HG03457 (cell line): Measurements from ENCODE around the gene MED26.

Source experiments
- ATAC-seq: cut with Tn5 transposase; IDR thresholded peaks from one replicate; pipeline ENCODE4 v1.9.1; 2021; ENCODE audit warnings: moderate number of reproducible peaks; ENCODE audit not compliant: unreplicated experiment

MED26 gene

DNA sequence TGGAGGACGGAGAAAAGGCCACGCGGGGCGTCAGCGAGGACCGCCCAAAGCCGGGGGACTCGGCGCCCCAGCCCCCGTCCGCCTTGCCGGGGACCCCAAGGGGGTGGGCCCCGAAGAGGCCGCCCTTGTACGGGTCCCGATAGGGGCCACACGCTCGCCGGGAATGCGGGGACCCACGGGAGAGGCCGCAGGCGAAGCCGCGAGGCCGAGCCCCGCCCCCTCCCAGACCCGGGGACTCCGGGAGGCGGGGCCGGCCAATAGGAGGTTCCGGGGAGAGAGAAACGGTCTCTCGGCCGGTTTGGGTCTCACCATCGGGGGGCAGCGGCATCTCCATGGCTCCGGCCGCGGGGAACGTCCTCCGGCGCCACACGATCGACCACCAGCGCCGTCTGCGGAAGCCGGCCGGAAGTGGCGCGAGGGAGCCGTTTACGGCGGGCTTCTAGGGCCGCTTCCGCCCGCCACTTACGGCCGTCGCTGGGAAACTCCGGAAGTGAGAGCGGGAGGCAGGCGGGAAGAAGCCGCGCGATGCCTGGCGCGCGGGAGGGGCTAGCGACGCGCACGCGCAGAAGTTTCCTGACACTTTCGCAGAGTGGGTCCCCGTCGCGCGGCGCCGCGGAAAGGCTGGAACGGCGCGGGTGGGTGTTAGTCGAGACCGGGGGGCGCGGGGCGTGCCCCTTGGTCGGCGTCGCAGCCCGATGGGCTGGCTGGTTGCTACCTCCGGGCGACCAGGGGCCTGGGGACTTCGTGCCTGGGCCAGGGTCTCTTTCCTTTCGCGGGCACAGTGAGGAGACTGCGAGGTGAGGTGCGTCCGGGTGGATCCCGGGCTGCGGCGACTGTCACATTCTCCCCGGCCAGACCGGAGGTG, 85.7 kb downstream of the MED26 start, which contains the start of gene CHERP:
Gene CHERP (minus strand): TSS at position 393 of the 865 bp plus-strand sequence. CDS start 59 bp downstream, at position 334.
- peak; percentile 66 for ATAC-seq

DNA sequence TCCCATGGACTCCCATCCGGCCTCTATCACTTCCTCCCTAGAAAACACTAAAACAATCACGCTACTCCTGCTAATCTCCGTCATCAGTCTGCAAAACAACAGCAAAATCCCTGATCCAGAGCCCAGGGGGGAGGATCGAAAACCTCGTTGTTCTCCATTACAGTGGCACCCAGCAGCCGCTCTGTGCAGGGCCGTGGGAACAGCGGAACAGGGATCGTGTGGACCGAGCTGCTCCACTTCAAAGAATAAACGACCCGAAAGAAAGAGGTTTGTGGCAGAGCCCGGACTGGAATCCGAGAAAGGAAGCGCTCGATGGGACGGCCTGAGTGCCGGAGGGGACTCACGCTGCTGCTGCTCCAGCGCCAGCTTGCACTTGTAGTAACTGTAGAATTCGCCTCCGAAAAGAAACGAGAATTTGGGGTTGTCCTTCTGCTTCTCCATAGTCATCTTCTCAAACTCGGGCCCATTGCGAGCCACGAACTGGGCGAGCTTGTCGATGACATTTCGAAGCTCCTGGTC, 86.4 kb downstream of the MED26 start:
- no peak for ATAC-seq

DNA sequence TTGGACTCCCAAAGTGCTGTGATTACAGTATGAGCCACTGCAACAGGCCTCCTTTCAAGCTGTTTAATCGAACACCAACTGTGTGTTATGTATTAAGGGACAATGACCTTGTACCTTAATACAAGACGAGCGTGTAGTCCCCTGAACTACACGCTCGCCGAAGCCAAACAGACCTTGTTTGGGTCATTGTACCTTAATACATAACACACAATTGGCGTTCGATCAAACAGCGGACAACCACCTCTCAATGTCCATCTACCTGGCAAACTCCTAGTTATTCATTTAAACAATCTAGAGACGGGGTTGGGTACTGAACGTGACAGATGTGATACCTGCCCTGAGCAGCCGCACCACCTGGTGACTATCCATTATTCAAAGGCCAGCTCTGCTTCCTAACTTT, 87.1 kb downstream of the MED26 start:
- ATAC-seq, result no peak

DNA sequence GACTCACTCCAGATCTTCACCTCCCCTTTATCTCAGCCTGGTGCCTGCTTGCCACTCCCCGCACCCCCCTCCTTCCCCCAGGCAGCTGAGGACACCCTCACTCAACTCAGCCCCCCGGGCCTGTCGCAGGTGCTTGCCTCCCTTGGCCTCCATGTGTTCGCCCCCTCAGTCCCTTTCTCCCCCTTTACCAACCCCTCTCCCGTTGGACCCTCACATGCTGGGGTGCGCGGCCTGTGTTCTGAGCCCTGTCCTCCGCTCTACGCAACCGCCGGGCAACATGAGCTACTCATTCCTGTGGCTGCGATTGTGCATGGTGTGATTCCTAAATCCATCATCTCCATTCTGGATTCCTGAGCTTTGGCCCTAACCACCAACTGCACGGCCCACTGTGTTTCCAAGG, 90.9 kb downstream of the MED26 start:
- ATAC-seq, result no peak

DNA sequence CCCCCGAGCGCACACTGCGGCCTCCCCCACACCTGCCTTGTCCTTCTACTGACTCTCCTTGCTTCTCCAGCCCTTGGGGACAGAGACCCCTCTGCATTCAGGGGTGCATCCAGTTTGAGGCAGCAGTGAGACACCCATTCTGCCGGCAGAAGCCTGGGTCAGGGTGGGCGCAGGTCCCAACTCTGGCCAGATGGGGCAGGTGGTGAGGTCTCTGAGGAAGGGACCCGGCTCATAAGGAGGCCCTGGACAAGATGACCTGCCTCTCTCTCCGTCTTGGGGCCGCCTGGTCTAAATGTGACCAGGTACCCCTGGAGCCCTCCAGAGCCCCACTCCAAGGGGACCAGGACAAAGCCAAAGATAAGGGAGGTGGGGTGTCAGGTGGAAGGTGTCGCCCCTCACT, 91.9 kb downstream of the MED26 start:
- no peak for ATAC-seq

DNA sequence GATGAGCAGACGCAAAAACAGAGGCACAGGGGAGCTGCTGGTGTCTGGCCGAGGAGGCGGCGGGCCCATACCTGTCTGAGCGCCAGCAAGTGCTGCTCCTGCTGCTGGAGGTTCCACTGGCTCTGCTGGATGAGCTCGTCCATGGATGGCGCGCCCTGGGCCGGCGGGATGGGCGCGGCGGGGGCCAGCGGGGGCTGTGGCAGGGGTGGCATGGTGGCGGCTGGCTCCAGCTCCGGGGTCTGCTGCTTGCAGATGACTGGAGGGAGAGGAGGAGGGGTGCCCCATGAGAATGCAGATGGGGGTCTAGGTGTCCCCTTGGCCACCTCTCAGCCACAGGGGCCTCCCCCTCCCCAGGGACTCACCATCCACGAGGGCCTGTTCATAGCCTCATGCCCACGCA, 92.6 kb downstream of the MED26 start:
- no peak for ATAC-seq

DNA sequence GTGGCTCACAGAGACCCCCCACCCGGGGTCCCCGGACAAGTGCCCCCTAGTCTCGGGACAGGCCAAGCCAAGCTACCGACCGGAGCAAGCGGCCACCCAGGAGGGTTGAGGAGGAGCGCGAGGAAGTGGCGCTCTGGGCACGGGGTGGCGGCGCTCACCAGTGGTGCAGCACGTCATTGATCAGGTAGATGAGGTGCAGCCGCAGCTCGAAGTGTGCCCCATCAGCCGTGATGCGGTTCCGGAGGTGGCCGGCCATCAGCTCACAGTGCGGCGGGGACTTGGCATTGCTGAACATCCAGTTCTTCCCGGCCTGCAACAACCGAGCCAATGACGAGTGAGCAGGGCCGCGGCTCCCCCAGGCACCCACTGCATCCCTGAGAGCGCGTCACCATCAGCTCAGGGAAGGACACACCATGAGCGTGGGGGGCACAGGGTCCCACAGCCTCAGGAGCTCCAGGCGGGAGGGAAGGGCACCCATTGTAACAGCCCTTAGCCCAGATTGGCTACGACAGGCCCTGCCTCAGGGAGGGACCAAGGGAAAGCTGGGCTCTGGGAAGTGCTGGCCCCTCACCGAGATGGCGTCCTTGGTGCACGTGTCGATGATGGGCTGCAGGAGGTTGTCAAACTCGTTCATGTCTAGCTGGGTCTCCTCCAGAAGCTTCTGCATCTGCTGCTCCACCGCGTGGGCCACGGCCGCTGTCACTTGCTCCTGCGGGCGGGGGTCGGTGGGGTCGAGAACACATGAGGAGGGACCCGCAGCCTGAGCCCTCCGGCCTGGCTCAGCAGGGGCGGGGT, 95.4 kb downstream of the MED26 start:
- no peak for ATAC-seq

DNA sequence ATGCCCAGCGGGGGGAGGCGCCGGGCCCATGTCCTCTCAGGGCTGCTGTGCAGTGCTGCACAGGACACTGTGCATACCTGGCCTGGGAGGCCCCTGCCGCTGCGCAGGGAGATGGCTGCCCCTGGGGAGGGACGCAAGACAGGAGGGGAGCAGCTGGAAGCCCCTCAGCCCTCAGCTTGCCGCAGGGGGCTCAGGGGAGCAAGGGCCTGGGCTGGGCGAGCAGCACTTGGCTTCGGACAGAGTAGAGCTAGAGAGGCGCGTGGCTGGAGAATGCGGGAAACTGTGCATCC, 96.7 kb downstream of the MED26 start:
- ATAC-seq, result no peak

DNA sequence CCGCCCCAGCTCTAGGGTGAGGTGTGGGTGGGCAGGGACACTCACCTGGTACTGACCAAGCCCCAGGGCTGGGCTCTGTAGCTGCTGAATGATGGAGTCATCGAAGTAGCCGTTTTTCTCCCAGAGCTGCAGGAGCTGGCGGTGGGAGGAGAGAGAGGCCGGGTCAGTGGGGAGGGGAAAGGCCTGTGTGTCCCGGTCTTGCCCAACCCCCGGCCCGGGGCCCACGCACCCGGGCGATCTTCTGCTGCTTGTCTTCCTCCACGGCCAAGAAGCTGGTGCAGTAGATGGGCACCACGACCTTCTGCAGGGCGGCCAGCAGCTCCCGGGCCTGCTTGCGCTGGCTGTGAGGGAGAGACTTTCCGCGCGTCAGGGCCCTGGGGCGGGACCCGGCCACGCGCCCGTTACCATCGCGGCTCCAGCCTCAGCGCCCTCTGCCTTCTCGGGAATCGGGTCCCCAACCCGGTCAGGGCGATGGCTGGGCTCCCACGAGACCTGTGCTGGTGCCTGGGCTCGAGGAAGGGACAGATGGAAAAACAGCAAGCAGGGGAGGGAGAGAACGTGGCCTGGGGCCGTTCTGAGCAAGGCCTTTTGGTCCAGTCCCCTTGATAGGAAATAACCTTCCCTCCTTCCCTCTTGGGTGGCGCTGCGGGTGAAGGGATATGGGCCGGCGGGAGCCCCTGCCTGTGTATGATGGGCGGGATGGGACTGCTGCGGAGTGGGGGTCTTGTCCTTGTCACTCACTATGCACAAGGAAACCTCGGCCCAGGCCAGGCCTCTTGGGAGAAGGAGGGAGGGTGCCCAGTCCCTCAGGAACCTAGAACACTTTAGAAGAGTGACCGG, 97.2 kb downstream of the MED26 start:
- no peak for ATAC-seq

DNA sequence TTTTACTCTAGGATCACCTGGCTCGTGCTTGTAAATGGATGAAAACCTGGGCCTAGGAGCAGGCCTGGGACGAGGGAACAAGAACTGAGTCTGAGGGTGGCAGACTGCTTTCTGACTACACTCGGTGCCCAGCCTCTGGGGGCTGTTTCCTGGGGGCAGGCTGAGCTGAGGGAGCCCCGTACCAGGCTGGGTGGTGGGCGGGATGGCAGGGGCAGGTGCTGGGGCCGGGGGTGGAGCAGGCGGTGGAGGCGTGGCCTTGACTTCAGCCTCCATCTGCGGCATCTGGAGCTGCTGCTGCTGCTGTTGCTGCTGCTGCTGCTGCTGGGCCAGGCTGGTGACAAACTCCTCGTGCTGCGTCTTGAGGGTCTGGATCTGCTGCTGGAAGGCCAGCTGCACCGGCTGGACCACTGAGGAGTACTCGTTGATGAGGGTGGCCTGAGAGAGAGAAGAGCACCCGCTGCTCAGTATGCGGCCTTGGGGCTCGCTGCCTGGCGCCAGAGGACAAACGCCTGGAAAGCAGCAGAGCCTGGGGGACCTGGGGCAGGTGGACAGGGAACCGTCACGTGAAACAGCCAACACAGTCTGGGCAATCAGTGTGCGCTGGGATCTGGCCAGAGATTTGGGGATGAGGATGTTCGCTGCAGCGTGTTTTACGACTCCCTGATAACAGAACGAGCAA, 98.4 kb downstream of the MED26 start:
- ATAC-seq, result no peak

DNA sequence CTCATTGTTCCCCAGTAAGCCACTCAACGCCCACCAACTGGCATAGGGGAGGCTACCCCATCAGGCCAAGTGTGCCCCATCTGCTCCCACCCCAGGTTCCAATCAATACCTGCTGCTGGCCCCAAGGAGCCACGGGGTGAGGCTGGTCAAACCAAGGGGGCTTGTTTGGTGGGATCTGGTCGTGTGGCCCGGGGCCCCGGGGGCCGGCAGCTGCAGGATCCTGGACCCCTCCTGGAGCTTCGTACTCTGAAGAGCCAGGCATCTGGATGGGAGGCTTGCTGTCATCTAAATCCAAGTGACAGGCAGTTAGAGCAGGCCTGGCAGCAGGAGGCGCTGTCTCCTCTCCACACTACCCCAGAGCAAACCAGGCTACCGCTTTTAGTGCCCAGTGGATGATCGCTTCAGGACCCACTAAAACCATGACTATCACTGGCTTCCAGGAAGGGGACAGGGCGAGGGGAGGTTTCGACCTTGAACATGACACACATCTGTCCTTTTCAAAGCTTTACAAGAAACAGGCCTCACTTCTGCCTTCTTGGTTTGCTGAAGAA, 100.0 kb downstream of the MED26 start:
- no peak for ATAC-seq

DNA sequence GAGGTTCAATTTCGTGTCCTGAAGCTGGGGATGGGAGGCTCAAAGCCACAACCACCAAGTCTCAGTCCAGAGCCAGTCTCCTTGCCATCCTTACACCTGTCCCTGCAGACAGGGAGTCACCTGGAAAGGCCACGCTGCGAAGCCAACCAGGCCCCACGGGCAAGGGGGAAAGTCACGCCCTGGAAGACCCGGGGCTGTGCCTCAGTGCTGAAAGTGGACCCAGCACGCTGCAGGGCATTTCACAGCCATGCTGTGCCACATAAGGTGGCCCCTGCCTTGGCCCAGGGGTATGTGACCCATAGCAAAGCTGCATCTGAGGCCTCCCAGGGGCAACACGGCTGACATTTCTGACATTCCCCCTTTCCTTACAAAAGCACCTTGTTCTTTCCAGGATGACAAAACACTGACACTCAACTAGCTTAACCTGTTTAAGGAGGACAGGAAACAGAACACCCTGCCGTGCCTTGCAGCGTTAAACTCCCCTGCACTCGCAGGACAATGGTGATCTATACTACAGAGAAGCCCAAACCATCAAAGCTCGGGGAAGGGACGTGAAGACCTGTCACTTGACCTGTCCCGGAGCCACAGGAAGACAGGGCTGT, 100.6 kb downstream of the MED26 start:
- ATAC-seq, result no peak

DNA sequence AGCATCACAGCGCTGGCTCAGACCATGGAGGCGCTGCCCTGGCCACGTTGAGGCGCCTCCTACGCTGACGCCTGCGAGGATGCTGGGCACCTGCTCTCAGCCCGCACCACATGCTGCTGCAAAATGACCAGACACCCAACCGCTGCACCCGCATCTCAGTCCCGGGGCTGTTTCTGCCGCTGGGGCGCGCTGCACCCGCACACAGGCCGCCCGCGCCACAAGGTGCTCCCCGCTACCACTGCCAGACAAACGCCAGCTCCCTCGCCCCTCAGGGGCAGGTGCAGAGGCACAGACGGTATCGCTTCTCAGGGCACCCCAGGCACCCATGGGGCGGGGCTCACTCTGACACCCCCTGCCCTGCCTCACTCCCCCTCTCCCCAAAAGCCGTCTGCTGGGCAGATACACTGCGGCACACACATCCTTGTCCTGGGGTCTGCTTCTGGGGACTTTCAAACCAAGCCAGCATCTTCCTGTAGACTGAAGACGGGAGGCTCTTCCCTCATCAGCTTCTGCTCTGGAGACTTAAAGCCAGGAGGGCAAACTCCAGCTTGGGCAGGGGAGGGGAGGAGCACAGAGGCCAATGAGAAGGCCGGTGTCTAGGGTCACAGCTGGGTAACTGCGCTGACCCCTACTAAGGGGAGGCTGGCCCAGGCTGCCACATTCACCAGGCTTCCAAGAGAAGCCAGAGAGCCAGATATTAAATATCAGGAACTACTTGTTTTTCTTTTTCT, 102.1 kb downstream of the MED26 start:
- ATAC-seq, result no peak

DNA sequence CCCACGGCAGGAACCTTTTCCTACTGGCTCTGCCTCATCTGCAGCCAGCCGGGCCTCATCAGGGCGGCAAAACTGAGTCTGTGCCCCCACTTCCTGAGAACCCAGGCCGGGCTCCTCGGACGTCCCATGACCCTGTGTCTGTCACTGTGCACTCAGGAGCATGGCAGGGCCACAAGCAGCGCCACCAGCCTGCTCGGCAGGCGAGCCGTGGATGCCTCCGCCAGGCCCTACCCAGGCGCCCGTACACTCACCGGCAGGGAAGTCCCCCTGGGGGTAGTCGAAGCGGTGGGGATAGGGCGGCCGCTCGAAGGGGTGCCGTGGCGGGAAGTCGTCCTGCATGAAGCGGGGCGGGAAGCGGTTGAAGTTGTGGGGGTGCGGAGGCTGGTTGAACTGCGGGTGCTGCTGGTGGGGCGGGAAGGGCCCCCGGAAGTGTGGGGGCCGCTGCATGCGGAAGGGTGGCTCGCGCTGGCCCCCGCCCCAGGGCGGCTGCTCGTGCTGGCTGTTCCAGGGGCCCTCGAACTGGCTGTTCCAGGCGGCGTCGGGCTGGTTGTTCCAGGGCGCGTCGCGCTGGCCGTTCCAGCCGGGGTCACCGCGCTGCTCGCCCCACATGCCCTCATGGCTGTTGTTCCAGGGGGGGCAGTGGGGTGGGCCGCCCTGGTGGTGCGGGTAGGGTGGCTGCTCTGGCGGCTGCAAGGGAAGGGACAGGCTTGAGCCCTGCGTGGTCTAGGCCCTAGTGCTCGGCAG, 102.8 kb downstream of the MED26 start:
- no peak for ATAC-seq
